Right kidney (tissue), 1 donor: ENCODE results near the gene SRRM4.

Experiments
- DNase-seq: peaks from one replicate; pipeline ENCODE4 v3.0.0-alpha.2; 2016

SRRM4 gene

GRCh38 chr12:119171291-119171690 is 189.9 kb downstream of the SRRM4 start:
- no peak for DNase-seq

GRCh38 chr12:119171691-119172425 is 190.5 kb downstream of the SRRM4 start:
- DNase-seq = no peak

- no peak for DNase-seq
These were observed 193.7 kb downstream of the SRRM4 start for GRCh38 chr12:119175081-119175480.

- DNase-seq = peak; percentile 21
These were observed 195.1 kb downstream of the SRRM4 start for GRCh38 chr12:119176267-119177055.

- no peak for DNase-seq
These were observed 195.7 kb downstream of the SRRM4 start for GRCh38 chr12:119177056-119177325.

GRCh38 chr12:119177724-119178380 is 196.5 kb downstream of the SRRM4 start:
- DNase-seq = no peak

- peak; percentile 64 for DNase-seq
These were observed 197.4 kb downstream of the SRRM4 start, which contains the start of gene HSPB8 for GRCh38 chr12:119178544-119179334. Gene HSPB8, plus strand, starts transcription at chr12:119178931. Its CDS starts 382 bp downstream, at chr12:119179313.

- peak; percentile 12 for DNase-seq
These were observed 198.1 kb downstream of the SRRM4 start for GRCh38 chr12:119179335-119180021.

GRCh38 chr12:119180380-119181040 is 199.2 kb downstream of the SRRM4 start:
- no peak for DNase-seq

GRCh38 chr12:119181202-119181601 is 199.9 kb downstream of the SRRM4 start:
- no peak for DNase-seq

- DNase-seq = no peak
These were observed 200.6 kb downstream of the SRRM4 start for GRCh38 chr12:119181944-119182343.

GRCh38 chr12:119182701-119183493 is 201.6 kb downstream of the SRRM4 start:
- no peak for DNase-seq

- no peak for DNase-seq
These were observed 202.8 kb downstream of the SRRM4 start for GRCh38 chr12:119183942-119184695.

- DNase-seq = no peak
These were observed 213.9 kb downstream of the SRRM4 start for GRCh38 chr12:119195256-119195655.

GRCh38 chr12:119198440-119198839 is 217.1 kb downstream of the SRRM4 start:
- DNase-seq = no peak

GRCh38 chr12:119200601-119201000 is 219.3 kb downstream of the SRRM4 start:
- DNase-seq = no peak

GRCh38 chr12:119201789-119202543 is 220.6 kb downstream of the SRRM4 start:
- no peak for DNase-seq

- DNase-seq = no peak
These were observed 221.2 kb downstream of the SRRM4 start for GRCh38 chr12:119202544-119202943.

- DNase-seq = peak; percentile 20
These were observed 222.8 kb downstream of the SRRM4 start for GRCh38 chr12:119204131-119204530.
